CD14-positive monocyte (primary cell): ENCODE data around the gene GRB14. TPM values are rescaled to one million over a fixed set of nuclear protein-coding genes. Genes with fewer than 3 reads are reported as not detected.

Experiments used
- DNase-seq, 3 donors: peaks; one replicate each; pipeline ENCODE4 v3.0.0-alpha.2; 2011 to 2022
- H2AFZ ChIP-seq: 2 replicates; pipeline ENCODE4 v1.6.0; 2012; ENCODE audit warnings: mild to moderate bottlenecking, low read depth, low read length, inconsistent platforms; ENCODE audit not compliant: insufficient read depth, poor library complexity, severe bottlenecking
- H3K27ac ChIP-seq, 2 donors: 1 replicate in 1 of 2; 2 replicates in 1 of 2; pipeline ENCODE4 v1.5.1; 2012 to 2013; ENCODE audit warnings: low read length in 2 of 2, control low read depth in 1 of 2, inconsistent platforms in 1 of 2, low read depth in 1 of 2, mild to moderate bottlenecking in 1 of 2
- H3K27me3 ChIP-seq, 2 donors: one replicate each; pipeline versions ENCODE4 v1.6.0 to v1.6.1; 2011 to 2013; ENCODE audit warnings: low read length in 2 of 2; ENCODE audit not compliant: control insufficient read depth in 2 of 2, insufficient read depth in 2 of 2
- H3K36me3 ChIP-seq, 2 donors: replicated peaks in 1 of 2; 1 replicate in 1 of 2; 2 replicates in 1 of 2; pipeline versions ENCODE4 v1.5.1 to v1.6.1; 2012 to 2013; ENCODE audit warnings: low read length in 2 of 2, control low read depth in 1 of 2, inconsistent platforms in 1 of 2, mild to moderate bottlenecking in 1 of 2; ENCODE audit not compliant: insufficient read depth in 2 of 2, control insufficient read depth in 1 of 2
- H3K4me1 ChIP-seq, 2 donors: 1 replicate in 1 of 2; 2 replicates in 1 of 2; pipeline versions ENCODE4 v1.5.1 to v1.6.1; 2012 to 2013; ENCODE audit warnings: low read length in 2 of 2, control low read depth in 1 of 2, inconsistent platforms in 1 of 2, mild to moderate bottlenecking in 1 of 2, moderate library complexity in 1 of 2; ENCODE audit not compliant: insufficient read depth in 2 of 2, control insufficient read depth in 1 of 2
- H3K4me2 ChIP-seq: replicated peaks from 2 replicates; pipeline ENCODE3; 2012; ENCODE audit warnings: low read length, moderate library complexity, mild to moderate bottlenecking; ENCODE audit not compliant: poor library complexity, severe bottlenecking; ENCODE audit errors: extremely low read depth
- H3K4me3 ChIP-seq, 3 experiments: fragments of 200-600 bp in 1 of 3; sonication (generic) in 1 of 3; replicated peaks in 1 of 3; 1 replicate in 2 of 3; 2 replicates in 1 of 3; pipeline ENCODE4 v1.5.1; 2011 to 2013; ENCODE audit warnings: low read length in 3 of 3, mild to moderate bottlenecking in 3 of 3, control low read depth in 2 of 3, low read depth in 2 of 3, inconsistent platforms in 1 of 3, moderate library complexity in 1 of 3
- H3K79me2 ChIP-seq: 2 replicates; pipeline ENCODE4 v1.6.0; 2012; ENCODE audit warnings: mild to moderate bottlenecking, control low read depth, inconsistent platforms, low read length, moderate library complexity; ENCODE audit not compliant: insufficient read depth
- H3K9ac ChIP-seq: 2 replicates; pipeline ENCODE4 v1.6.0; 2017; ENCODE audit warnings: low read length, mild to moderate bottlenecking; ENCODE audit not compliant: insufficient read depth, poor library complexity, severe bottlenecking
- H3K9me3 ChIP-seq, 2 donors: replicated peaks in 1 of 2; 1 replicate in 1 of 2; 2 replicates in 1 of 2; pipeline versions ENCODE4 v1.5.1 to v1.6.1; 2012 to 2013; ENCODE audit warnings: low read length in 2 of 2, control low read depth in 1 of 2; ENCODE audit not compliant: control insufficient read depth in 1 of 2, insufficient read depth in 1 of 2
- H4K20me1 ChIP-seq: 2 replicates; pipeline ENCODE4 v1.6.0; 2012; ENCODE audit warnings: mild to moderate bottlenecking, low read length, control low read depth, moderate library complexity; ENCODE audit not compliant: insufficient read depth
- H3K27ac Mint-ChIP-seq, 7 donors: one replicate each; pipeline ENCODE4 v1.8.0; 2020; ENCODE audit warnings: mild to moderate bottlenecking in 7 of 7, mixed read lengths in 7 of 7, moderate library complexity in 6 of 7, inconsistent platforms in 2 of 7
- H3K27me3 Mint-ChIP-seq, 3 donors: one replicate each; pipeline ENCODE4 v1.8.0; 2021 to 2022; ENCODE audit warnings: low read depth in 3 of 3, mild to moderate bottlenecking in 3 of 3, mixed read lengths in 3 of 3, moderate library complexity in 3 of 3, inconsistent platforms in 1 of 3
- H3K36me3 Mint-ChIP-seq, 2 donors: one replicate each; pipeline ENCODE4 v1.8.0; 2020; ENCODE audit warnings: mixed read lengths in 2 of 2, inconsistent platforms in 1 of 2, mild to moderate bottlenecking in 1 of 2
- H3K4me1 Mint-ChIP-seq: one replicate; pipeline ENCODE4 v1.8.0; 2020; ENCODE audit warnings: mild to moderate bottlenecking, mixed read lengths
- H3K4me3 Mint-ChIP-seq, 2 donors: one replicate each; pipeline ENCODE4 v1.8.0; 2020; ENCODE audit warnings: mild to moderate bottlenecking in 2 of 2, mixed read lengths in 2 of 2, moderate library complexity in 1 of 2
- H3K9me3 Mint-ChIP-seq, 7 donors: one replicate each; pipeline ENCODE4 v1.8.0; 2020 to 2022; ENCODE audit warnings: mixed read lengths in 7 of 7, mild to moderate bottlenecking in 6 of 7, moderate library complexity in 6 of 7, inconsistent platforms in 2 of 7
- CTCF ChIP-seq: fragments of 200-600 bp; IDR thresholded peaks from one replicate; pipeline ENCODE4 v1.8.0; 2022; ENCODE audit warnings: antibody characterized with exemption, mild to moderate bottlenecking
- WGBS: methylation state at CpG from one replicate; pipeline ENCODE4 v1.1.5; 2013; ENCODE audit warnings: missing lambda C conversion rate; ENCODE audit not compliant: insufficient coverage; 5-methylcytosine and 5-hydroxymethylcytosine counted together
- intact Hi-C, 2 donors: fragments of 100-400 bp; cut with micrococcal nuclease; formaldehyde crosslinking; loops; one replicate each; pipeline versions ENCODE4 v1.15.0 to v1.15.1; 2023
- polyA plus RNA-seq, 3 donors: library from polyadenylated mRNA; depleted of rRNA in 1 of 3; unstranded in 2 of 3; stranded (reverse) in 1 of 3; fragments of 300-500 nt in 2 of 3; fragments of >200 nt in 1 of 3; fragmentation: Illumina TruSeq in 2 of 3; gene quantifications; 1 replicate in 2 of 3; 2 replicates in 1 of 3; pipeline ENCODE4 v1.2.3, GENCODE V29; 2012 to 2021

Gene GRB14
- polyA plus RNA-seq, 3 donors: 0.20 to 0.28 TPM; not detected in 1

DNA sequence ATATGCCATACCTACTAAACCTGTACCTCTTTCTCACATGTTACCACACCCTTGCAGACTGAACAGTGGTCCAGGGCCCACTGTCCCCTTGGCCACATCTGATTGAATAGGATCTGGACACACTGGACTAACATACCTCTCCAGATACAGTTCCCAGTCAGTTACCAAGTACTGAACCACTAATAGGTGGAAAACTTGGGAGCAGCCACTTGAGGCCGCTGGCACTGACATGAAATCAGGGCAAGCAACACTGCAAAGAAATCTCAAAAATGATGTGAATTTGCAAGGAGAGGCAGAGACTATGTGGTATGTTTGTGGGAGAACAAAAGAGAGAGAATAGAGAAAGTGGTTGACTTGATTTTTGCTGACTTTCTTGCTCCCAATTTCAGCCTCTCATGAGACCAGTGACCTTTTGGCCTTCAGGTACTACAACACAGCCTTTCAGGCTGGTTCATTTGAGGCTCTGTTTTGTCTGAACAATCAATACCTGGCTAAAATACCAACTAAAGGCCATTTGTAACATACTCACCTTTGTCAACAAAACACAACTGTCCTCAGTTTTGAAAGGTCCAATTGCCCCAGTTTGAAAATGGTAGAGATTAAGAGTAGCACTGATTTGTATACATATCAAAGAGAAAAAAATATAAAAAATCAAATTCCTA is 7.8 kb downstream of the GRB14 start:
- Histone ChIP-seq H3K9ac (no peak overlapping the region), H3K36me3 (no peaks in the 10 kb centered on the region), H4K20me1 (no peaks in the 10 kb centered on the region), H3K4me1 (no peaks in the 10 kb centered on the region), H3K9me3 (no peaks in the 10 kb centered on the region), H2AFZ (no peak overlapping the region), H3K4me3 (no peak overlapping the region), H3K4me2 (no peak overlapping the region), H3K27ac (no peak overlapping the region), H3K27me3 (peaks cover 0 to under 1% of the 10 kb centered on the region in 2 donors), H3K79me2 (no peaks in the 10 kb centered on the region)
- Mint-ChIP-seq H3K36me3 (no peaks in the 10 kb centered on the region), H3K4me3 (no peak overlapping the region), H3K4me1 (no peaks in the 10 kb centered on the region), H3K27ac (no peak overlapping the region), H3K9me3 (peaks cover 0 to 2% (median 0%) of the 10 kb centered on the region in 7 donors), H3K27me3 (peaks cover 0 to 6% (median 2%) of the 10 kb centered on the region in 3 donors)
- no peak for TF ChIP-seq CTCF
- no peak for DNase-seq
- 83% methylated on average over 1 of the region's 1 CpG for WGBS
- intact Hi-C loops: no loop called here

- H3K27me3 ChIP-seq: no peaks in the 10 kb centered on the region
- H2AFZ ChIP-seq: no peak overlapping the region
- no peaks in the 10 kb centered on the region for H3K4me1 ChIP-seq
- Mint-ChIP-seq H3K4me1 (no peaks in the 10 kb centered on the region), H3K27me3 (no peaks in the 10 kb centered on the region), H3K36me3 (no peaks in the 10 kb centered on the region), H3K4me3 (no peak overlapping the region), H3K9me3 (no peaks in the 10 kb centered on the region), H3K27ac (no peak overlapping the region)
- no peak overlapping the region for H3K4me2 ChIP-seq
- no peaks in the 10 kb centered on the region for H3K79me2 ChIP-seq
- H3K36me3 ChIP-seq: no peaks in the 10 kb centered on the region
- TF ChIP-seq CTCF: no peak
- DNase-seq: no peak
- no peaks in the 10 kb centered on the region for H4K20me1 ChIP-seq
- intact Hi-C loops: no loop called here
- no peak overlapping the region for H3K9ac ChIP-seq
- H3K27ac ChIP-seq: no peak overlapping the region
- no CpG with 5 or more reads among the region's 1 CpG for WGBS
- no peaks in the 10 kb centered on the region for H3K9me3 ChIP-seq
- H3K4me3 ChIP-seq: no peak overlapping the region
Observed at GRCh38 chr2:164609790-164610189, 11.5 kb downstream of the GRB14 start.
